Measurements from ENCODE around the gene MYCBP2.
"Not testable (repeated sequence)": the region's sequence is repeated elsewhere in the genome, so short reads cannot be mapped to it uniquely, and the experiment has no call there.

MYCBP2 gene

GRCh38 chr13:77198995-77199394 is 127.9 kb downstream of the MYCBP2 start:
- DNase-seq, result not testable (repeated sequence)

DNA sequence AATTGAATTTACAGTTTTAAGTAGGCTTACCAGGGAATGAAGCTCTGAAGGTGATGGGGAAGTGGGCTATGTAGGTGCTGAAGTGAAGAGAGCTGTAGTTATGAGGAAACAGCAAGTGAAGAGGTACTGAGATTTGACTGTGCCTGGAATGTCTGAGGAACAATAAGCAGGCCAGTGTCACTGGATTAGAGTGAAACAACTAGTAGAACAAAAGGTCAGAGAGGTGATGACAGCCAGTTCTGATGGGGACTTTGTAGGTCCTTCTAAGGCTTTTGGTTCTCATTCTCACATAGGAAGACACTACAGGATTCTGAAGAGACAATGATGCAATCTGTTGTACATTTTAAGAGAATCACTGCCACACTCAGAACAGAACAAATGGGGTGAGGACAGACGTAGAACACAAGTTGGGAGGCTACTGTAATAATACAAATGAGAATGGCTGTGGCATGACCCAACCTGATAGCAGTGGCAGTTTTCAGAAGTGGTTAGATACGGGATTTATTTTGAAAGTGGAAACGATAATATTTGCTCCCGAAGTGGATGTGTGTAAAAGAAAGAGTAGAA is 130.8 kb downstream of the MYCBP2 start:
- DNase-seq, result no peak

DNA sequence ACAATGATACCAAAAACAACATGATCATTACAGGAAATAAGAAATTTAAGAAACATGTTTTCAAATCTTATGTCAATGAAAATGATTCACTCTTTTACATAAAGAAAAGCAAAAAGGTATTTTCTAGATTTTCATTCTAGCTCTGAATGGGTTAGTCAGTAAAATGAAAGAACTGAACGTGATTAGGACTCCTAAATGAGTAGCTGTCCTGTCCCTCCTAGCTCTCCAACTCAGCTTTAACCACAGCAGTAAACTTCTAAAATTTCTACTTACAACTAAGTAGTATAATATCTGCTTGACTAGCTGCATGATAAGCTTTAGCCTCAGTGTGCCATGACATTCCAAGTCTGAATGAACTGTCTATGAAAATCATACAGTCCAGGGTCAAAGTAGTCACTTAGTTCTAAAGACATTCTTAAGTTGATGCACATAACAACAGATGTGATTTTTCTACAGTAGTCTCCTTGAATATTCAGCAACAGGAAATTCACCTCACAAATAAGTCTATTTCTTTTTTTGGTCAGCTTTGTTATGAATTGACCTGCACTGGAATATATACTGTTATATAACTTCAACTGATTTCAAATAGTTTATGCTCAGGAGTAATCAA is 136.4 kb downstream of the MYCBP2 start:
- no peak for DNase-seq

GRCh38 chr13:77185721-77186120 is 141.2 kb downstream of the MYCBP2 start:
- no peak for DNase-seq

- DNase-seq, result no peak
Observed at GRCh38 chr13:77184455-77184854, 142.4 kb downstream of the MYCBP2 start.

GRCh38 chr13:77180011-77180410 is 146.9 kb downstream of the MYCBP2 start:
- no peak for DNase-seq

DNA sequence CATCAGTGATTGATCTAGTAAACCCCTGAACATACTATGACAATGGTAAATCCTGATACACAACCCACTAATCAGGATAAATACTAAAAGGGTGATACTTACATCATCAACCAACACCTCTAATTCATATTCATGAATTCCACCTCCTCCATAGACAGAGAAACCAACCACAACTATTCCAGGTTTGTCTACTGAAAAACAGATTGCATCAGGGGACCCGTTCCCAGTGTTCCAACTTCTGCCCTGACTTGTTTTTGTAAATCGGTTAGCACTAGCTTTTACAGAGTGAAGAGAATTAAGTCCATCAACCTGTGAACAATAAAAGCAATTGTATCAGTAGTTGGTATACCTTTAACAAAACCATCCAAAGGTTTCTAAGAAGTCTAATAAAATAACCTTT is 149.2 kb downstream of the MYCBP2 start:
- no peak for DNase-seq

DNA sequence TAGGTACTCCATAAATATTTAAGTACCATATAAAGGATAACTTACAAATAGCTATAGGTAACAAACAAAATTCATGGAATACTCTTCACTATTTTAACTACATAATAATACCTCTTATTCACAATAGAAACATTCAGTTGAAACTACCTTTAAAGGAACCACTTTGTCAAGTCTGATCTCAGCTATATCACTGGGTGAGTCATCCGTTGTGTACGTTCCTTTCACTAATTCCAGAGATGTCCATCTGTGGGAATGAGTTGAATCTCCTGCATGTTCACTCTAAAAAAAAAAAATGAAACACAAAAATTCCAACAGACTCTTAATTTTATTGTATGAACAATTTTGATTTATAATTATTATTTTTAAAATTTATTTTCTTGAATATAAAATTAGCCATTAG is 150.5 kb downstream of the MYCBP2 start:
- DNase-seq, result peak; percentile 25

- no peak for DNase-seq
Observed at GRCh38 chr13:77172650-77173049, 154.2 kb downstream of the MYCBP2 start.

GRCh38 chr13:77171451-77171850 is 155.4 kb downstream of the MYCBP2 start:
- DNase-seq, result no peak

DNA sequence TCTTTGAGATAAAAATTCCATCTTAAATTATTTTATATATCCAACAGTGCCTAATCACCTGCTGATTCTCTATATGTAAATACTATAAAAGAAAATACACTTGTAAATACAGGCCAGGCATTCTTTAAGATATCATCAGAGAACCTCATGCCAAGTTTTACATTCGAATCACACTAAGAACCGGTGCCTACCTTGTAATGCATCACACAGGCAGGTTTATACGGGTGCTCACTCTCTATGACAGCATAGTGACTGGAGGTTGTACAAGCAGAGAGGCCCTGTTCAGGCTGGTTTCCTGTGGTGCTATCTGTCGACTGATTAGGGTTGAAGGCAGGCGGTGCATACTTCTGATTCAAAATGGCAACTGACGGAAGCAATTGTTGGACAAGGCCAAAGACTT is 158.7 kb downstream of the MYCBP2 start:
- DNase-seq, result no peak

- no peak for DNase-seq
Observed at GRCh38 chr13:77150651-77151050, 176.2 kb downstream of the MYCBP2 start.

DNA sequence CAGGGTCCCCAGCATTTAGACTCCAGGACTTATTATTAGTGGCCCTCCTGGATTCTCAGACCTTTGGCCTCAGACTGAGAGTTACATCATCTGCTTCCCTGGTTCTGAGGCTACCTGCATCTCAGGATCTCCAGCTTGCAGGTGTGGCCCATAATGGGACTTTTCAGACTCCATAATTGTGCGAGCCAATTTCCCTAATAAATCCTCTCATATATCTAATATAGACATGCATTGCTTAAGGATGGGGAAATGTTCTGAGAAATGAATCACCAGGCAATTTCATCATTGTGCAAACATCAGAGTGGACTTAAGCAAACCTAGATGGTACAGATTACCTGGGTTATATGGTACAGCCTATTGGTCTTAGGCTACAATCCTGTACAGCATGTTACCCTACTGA is 183.5 kb downstream of the MYCBP2 start:
- no peak for DNase-seq

- no peak for DNase-seq
Observed at GRCh38 chr13:77139306-77139705, 187.6 kb downstream of the MYCBP2 start.

DNA sequence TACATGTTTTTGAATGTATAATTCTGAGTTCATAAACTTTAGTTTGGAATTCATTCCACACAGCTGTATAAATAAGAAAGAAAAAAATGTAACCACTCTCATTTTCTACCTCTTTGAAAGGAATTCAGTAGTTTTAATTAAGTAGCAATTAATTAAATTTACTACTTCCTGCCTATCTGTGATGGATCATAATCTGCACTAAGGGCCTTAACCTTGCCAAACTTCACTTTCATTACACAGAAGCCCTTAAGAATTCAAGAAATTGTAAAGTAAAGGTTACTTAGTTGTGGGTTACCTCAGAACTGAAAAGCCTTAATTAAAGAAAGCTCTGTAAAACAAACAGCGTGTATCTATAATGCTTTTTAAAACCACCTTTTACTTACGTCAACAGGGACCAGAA is 188.1 kb downstream of the MYCBP2 start:
- DNase-seq, result no peak

DNA sequence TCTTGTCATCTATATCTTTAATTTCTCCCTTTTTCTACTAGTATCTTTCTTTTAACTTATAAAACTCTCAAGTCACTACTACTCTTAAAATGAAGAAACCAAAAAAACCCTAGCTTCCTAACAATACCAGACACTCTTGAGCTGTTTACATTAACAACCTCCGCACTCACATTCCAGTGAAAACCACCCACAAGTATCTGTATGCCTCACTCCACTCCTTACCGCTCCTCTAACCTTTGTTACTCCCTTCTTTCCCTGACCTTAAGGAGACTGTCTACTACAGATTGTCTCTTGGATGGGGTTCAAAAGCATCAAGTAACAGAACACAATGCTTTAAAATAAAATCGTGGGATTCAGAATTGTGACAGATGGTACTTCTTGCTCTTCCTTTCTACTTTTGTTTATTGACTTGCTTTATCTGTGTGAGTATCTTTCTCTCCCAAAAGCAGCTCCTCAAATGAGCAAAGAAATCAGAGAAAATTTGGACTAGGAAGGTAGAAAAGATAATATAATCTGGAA is 189.9 kb downstream of the MYCBP2 start:
- peak; percentile 29 for DNase-seq

DNA sequence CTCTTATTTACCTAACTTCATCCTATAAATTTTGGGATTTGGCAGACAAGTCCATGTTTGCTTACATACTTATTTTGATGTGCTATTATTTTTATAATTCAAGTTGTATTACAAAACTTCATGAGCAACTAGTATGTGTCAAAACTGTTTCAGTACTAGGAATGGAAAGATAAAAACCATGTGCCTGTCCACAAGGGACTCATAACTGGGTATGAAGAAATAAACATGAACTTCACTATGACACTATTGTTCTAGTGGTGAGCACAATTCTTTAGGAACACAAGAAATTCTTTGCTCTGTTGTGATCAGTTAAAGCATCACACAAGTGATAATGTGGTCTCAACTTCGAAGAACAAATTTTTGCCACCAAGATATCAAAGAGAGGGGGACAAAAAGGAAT is 202.5 kb downstream of the MYCBP2 start:
- DNase-seq, result no peak

DNA sequence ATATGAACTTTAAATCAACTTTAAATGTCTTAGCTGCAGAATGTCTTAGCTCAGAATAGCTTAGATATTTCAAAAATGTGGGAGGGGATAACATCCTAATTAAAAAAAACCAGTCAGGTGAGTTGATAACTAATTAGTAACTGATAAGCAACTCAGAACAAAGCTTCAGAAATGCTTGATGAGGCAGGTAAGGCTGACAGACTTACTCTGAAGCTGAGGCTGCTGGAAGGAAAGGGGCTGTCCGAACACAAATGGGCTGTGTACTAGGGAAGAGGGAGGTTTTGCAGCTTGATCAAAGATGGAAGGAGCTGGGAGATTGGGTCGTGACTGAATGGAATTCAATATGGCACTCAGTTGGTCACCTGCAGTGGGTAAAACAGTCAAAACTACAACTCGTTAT is 208.8 kb downstream of the MYCBP2 start:
- DNase-seq, result no peak

DNA sequence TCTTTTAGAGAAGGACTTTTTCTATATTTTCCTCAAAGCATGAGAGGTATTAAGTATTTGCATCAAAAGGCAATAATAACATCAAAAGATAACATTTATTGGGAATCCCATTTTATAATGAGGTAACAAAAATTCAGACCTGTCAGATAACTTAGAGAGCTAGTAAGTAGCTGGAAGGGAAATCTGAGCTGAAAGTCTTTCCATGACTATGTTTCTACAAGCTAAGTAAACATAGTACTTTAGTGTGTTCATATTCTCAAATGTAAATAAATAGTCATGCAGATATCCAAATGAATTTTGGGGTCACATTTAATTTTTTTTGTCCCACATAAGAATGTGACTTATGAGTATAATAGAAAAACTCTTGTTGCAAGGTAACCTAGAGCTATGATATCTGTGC is 212.6 kb downstream of the MYCBP2 start:
- DNase-seq, result no peak

DNA sequence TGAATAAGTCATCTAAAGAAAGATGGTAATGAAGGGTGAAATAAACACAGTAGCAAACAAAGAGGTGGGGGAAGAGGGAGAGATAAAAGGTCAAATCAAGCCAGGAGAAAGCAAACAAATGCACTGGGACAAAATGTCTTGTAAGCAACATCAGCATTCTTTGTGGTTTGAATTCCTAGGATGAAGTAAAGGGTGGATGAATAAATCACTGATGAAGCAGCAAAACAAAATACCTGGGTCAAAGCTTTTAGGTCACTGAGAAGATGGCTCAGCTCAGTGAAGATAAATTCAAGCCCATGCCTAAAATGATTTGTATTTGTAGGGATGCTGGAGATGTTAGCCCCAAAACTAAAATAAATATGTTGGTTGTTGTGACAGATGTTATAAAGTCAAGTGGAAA is 213.4 kb downstream of the MYCBP2 start:
- DNase-seq, result no peak

GRCh38 chr13:77105051-77105450 is 221.8 kb downstream of the MYCBP2 start:
- no peak for DNase-seq

DNA sequence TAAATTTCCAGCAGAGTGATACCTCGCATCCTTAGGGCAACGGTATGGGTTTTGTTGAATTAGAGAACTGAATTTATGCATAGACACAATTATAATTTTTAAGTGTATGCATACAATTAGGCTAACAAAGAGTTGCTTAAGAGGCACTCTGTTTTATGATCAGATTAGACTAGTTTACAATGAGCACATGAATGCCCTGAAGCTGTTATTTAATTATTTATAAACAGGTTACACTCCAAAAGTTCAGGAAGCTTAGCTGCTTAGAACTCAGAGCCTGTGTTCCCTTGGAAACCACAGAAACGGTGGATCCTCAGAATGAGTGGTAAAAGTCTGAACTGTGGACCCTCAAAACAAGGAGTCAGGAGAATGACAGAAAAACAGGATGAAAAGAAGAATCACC is 227.5 kb downstream of the MYCBP2 start:
- no peak for DNase-seq

DNA sequence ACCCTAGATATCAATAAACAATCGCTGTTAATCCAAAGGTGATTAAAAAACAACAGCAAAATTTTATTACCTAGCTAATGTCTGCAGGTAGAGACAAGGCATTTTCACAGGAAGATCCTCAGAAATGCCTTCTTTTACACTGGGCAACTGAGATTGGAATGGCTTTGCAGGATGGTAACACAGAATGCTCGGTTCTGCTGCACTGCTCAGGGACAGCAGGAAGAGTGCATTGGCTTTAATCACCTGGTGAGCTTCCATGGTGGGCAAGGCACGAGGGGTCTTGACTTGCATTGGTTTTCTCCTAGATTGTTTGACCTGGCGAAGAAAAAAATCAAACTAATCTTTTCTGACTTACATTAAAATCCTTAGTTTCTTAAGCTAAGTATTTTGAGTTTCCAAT is 231.6 kb downstream of the MYCBP2 start:
- no peak for DNase-seq

DNA sequence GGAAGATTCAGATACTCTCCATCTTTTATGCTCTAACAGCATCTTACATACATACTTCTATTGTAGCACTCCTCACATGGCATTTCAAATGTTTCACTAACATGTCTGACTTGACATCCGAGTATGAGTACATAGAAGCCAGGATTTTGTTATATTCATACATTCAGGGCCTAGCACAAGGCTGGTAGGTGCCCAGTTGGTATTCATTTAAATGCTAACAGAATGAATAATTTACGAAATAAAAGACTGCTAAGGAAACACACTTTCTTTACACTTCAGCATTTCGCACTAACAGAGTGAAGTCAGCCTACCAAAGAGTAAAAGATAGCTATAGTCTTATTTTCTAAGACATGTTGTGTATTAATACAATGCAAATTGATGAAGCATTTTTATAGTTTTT is 232.1 kb downstream of the MYCBP2 start:
- no peak for DNase-seq

DNA sequence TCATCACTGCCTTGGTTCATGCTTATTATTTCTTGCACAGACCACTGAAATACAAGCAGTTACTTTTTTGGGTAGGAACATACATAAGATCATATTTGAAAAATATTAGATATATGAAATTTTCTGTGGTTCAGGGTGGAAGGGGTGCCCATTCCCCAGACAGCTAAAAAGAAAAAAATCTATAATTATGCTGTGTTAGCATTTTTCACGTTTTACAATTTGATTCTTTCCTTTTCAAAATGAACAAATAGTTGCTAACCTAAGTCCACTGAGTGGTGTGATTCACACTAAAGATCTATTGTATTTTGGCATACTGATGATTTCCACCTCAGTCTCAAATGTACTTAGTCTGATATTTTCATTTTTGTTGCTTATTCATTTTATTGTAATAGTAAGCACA is 233.2 kb downstream of the MYCBP2 start:
- DNase-seq, result no peak
